KBM-7 (cell line): ENCODE data around the gene FLRT2.

Experiments
- DNase-seq: peaks from one replicate; pipeline ENCODE4 v3.0.0-alpha.2; 2015
- in situ Hi-C: fragments of 300-500 bp; cut with MboI; formaldehyde crosslinking; loops from 2 replicates; pipeline ENCODE4 v1.14.3; 2020; ENCODE audit warnings: low sequenced_read_pairs, low pct_unique_long_range_greater_than_20kb, mixed read lengths

The FLRT2 gene, protein sequence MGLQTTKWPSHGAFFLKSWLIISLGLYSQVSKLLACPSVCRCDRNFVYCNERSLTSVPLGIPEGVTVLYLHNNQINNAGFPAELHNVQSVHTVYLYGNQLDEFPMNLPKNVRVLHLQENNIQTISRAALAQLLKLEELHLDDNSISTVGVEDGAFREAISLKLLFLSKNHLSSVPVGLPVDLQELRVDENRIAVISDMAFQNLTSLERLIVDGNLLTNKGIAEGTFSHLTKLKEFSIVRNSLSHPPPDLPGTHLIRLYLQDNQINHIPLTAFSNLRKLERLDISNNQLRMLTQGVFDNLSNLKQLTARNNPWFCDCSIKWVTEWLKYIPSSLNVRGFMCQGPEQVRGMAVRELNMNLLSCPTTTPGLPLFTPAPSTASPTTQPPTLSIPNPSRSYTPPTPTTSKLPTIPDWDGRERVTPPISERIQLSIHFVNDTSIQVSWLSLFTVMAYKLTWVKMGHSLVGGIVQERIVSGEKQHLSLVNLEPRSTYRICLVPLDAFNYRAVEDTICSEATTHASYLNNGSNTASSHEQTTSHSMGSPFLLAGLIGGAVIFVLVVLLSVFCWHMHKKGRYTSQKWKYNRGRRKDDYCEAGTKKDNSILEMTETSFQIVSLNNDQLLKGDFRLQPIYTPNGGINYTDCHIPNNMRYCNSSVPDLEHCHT

DNA sequence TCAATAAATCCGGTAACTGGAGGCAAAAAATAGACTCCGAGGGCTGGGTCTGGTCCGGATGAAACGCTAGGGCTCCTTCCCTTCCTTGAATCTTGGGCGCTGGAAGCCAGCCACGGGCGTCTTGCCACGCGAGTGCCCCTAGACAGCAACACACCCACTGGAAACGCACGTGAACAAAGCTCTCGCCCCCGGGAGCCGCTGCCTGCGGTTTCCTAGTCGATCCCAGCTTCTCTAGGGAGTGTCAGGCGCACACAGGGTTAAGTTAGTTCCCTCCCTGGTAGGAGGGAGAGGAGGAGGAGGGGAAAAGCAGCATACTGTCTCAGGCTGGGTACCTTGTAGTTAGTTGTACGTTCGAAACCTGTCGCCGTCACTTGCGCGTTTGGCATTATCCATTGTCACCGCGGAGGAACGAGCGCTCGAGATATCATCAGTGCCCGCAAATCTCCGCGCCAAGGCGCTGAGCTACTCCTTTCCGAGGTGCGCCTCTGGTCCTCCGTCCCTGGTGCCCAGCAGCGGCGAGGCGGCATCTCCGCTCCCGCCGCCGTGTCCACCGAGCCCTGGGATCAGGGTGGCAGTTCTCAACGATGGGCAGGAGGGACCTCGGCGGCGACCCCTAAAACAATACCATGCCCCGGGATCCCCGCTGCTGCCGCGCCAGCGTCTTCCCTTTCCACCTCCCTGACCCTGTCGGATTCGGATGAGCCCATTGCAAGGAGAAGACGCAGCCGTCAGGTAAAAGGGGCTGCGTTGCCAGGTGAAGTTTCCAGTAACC is at the start of gene FLRT2:
Gene FLRT2, plus strand, starts transcription at position 342 of the 772 bp plus-strand sequence. CDS start 91,371 bp downstream, outside the sequence.
- no peak for DNase-seq
- in situ Hi-C loops: no loop called here

DNA sequence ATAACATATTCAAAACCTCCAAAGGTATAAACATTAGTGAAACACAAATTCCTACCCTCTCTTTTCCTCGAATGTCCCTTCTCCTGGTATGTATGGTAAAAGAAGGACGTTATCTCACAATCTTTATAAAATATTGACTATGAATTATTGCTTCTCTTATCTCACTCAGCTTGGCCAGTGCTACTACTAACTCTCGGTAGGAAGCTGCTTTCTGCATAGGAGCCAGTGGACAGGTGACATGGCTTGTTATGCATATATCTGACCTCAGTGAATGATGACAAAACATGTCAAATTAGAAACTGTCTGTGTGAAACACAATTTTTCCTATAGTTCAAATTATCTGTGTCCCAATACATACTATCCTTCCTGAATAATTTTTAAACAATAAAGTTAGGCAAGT is 48.5 kb upstream of the FLRT2 start:
- in situ Hi-C loops: no loop called here
- DNase-seq: no peak

DNA sequence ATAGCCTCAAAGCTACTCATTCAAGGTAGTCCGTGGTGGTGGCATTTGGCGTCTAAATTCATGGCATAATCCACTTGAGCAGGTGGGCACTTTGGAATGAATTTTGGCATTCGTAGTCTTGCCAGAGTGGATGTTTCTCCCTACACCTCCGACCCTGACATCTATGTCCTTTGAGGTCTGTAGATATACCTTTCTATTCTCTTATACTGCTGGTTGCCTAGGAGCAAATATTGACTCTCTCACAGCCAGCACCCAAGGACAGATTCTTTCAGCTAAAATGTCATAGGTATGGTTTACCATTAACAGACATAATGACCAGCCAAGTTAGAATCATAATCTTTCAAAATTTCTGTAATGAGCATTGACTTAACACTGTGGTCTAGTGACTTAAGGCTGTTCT is 47.4 kb upstream of the FLRT2 start:
- DNase-seq: no peak
- in situ Hi-C loops: no loop called here

DNA sequence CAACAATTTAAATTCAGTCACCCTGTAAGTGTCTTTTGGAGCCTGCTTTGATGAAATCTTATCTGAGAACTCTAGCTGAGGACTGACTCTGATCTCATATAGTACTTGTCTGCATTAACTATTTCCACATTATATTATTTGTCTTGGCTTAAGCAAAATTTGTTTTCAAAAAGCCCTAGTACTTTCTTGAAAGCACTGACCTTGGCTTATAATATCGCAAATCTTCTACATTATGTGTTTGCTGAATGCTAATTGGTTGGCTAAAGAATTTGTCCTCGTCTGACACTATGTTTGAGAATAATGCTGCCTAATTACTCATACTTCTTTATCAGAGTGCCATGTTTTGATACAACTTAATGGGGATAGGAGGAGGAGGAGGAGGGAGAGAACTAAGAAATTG is 46.9 kb upstream of the FLRT2 start:
- in situ Hi-C loops: no loop called here
- no peak for DNase-seq

DNA sequence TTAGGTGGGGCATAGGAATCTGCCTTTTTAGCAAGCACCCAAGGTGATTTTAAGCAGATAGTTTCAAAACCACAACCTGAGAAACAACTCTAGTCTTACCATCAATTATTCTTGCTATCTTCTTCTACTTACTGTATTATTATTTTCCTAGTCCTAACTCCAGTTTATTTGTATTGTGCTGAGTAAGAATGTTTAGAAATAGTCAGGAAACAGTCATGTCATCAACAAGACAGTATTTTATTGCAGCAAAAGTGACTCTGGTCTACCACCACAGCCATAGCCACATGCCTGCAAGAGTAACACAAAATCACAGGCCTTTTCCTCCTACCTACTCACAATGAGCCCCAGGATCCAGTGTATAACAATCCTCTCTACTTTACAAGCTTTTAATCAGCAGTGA is 46.3 kb upstream of the FLRT2 start:
- in situ Hi-C loops: no loop called here
- no peak for DNase-seq

DNA sequence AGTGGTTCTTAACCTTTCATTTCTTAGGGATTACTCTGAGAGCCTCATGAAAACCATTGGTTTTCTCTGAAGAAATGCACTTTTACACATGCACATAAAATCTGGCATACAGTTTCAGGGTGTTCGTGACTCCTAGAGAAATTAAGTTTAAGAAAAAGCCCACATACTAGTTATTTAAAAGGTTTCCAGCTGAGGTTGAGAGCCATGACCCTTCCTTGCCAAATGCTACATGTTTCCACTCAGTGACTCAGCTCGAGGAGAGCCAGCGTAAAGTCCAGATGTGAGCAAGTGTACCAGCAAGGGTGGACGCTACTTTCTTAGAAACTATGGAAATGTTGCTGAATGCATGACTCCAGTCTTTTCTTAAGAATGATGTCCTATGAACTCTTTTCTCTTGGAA is 42.7 kb upstream of the FLRT2 start:
- in situ Hi-C loops: no loop called here
- DNase-seq: no peak

DNA sequence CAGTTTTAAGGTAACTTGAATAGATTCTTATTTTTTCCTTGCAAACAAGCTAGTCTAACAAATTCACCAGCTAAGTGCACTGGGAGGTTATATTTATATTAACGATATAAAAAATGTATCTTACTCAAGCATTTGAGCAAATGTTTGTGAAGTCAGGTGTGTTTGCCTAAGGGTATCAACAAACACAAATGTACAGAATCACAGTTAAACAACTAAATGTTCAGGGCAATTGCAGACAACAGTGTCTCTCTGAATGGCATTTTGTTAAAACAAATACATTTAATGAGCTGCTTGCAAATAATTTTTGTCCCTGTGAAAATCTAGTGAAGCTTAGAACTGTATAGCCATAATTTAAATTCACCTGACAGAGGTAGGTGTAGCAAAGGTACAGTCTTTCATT is 28.2 kb upstream of the FLRT2 start:
- in situ Hi-C loops: no loop called here
- no peak for DNase-seq

DNA sequence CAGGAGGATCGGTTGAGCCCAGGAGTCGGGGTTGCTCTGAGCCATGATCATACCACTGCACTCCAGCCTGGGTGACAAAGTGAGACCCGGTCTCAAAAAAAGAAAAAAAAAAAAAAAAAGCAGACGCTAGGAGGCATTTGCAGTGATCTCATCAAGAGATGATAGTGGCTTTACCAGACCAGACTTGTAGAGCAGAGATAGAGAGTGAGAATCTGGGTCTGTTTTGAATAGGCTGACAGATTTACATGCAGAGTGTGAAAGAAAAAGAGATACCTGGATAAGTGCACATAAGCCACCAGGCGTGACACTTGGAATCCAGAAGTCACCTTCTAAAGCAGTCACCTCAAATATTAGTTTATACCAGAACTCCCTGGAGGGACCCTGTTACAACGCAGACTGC is 21.1 kb upstream of the FLRT2 start:
- no peak for DNase-seq
- in situ Hi-C loops: no loop called here

DNA sequence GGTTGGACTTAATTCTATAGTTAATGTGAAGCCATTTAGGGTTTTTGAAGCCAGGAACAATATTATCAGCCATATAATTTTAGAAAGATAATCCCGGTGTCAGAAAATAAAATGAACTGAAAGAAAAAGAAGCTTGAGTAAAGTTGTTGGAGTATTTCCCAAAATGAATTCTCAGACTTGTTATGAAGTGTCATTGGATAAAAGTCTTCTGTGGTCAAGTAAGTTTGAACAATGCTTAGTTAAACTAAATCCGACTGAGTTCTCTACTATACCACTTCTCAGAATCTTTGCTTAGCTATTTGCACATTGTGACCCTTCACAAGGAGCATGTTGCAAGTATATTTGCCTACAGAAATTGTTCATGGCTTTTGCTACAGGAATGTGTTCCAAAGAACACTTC is 17.5 kb upstream of the FLRT2 start:
- DNase-seq: no peak
- in situ Hi-C loops: no loop called here

DNA sequence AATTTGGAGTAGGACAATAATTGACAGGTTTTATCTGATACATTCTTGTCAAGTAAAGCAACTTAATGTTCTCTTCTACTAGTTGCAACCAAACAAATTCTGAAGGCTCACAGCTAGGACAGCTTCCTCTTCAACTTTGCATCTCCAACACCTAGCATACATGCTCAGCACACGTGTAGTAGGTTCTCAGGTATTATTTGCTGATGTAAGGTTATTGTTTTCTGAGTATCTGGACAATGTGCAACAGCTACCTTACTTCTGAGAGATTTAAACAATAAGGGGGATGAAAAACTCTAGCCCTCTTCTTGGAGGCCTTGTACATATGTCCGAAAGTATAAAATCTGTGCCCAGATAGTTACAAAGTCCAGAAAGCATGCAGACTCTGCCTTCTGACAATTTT is 15.5 kb upstream of the FLRT2 start:
- in situ Hi-C loops: no loop called here
- DNase-seq: no peak

DNA sequence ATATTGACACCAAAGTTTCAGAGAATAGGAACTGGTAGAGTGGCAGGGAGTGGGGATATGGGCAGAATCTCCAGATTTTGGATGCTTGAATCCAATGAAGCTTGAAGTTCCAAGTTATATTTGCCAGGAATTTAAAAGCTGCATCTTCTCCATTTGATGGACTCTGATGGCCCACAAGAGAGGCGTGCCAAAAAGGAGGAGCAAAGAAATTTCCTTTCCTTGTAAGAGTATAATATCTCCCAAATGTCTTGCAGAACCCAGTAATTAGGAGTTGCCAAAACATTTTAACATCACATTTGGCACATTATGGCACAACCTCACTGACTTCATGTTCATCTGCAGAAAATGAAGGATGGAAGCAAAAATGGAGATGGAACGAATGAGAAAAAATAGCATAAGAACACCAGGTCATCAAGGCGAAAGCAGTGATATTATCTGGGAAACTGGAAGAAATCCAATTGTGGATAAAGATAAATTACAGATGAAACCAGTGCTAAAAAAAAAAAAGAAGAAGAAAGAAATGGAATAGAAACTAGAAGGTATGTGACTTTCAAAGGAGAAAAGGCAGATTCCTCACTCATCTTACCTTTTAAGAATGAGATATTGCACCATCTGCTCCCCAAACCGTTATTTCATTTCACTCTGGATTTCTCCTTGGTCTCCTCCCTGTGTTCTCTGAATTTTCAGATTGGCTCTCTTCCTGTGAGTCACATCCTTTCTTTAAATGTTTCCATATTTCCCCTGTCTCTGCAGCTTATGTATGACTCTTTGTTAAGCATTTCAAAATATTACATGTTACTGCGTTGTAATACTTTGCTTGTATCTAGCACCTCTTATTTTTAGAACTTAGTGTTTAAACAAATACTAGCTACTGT is 13.5 kb upstream of the FLRT2 start:
- DNase-seq: no peak
- in situ Hi-C loops: no loop called here

DNA sequence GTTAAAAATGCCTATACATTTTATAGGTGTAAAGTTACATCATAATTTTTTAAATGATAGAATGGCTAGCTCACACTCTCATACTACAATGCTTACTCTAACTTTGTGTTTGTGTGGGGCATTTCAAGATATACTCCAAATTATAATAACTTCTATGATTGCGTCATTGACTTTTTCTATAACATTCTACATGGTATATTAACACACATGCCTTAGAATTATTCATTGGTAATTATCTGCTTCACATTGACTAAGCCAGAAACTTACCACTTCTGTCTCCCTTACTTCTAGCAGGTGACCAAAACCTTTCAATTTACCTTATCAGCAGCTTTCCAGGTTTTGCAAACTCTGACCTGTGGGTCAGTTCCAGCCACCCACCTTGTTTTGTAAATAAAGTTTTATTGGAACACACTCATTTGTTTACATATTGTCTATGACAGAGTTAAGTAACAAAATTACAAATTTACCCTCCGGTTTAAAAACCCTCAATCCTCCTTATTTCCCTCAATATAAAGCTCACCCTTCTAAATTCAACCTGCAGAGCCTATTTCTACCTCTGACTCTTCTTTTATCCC is 12.7 kb upstream of the FLRT2 start:
- in situ Hi-C loops: no loop called here
- no peak for DNase-seq

DNA sequence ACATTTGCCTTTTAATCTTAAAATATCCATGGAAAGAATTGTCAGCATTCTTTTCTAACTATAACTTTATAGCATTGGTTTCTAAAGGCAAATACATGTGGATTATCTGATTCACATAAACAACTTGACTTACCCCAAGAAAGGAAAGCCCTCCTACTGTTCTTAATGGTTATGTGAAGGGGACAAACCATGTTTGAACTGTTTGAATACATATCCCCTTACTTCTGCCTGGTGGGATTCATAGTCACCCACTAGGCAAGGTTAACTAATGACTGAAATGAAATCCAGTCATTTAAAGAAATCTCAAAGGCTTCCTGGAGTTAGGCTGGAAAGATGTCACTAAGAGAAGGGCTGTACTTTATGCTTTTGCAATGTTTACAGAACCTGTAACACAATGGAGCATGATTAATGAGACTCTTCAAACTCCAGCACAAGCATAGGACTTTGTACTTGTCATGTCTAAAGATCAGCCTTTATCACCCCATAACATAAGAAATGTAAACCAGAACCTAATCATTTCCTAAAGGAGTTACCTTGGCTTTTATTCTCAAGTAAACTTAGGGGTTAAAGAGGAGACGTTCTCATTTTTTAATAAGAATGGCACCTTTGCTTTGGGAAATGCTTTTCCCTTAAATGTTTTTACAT is 10.2 kb upstream of the FLRT2 start:
- no peak for DNase-seq
- in situ Hi-C loops: no loop called here

DNA sequence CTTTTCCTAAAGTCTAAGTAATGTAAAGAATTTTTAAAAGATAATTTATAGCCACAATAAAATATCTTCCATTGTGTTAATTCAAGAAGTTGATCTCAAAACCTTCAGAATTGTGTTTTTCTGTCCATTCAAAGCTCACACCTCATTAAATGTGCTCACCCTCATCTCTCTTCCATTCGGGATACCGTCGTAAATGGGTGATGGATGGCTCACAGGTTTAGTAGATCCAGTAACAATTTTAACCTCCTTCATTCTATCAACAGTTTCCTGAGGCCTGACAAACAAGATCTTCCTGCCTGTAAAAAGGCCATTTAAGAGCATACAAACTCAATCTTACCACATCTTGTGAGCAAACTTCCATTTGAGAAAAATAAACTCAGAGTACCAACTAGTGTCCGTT is 9.4 kb upstream of the FLRT2 start:
- in situ Hi-C loops: no loop called here
- no peak for DNase-seq

DNA sequence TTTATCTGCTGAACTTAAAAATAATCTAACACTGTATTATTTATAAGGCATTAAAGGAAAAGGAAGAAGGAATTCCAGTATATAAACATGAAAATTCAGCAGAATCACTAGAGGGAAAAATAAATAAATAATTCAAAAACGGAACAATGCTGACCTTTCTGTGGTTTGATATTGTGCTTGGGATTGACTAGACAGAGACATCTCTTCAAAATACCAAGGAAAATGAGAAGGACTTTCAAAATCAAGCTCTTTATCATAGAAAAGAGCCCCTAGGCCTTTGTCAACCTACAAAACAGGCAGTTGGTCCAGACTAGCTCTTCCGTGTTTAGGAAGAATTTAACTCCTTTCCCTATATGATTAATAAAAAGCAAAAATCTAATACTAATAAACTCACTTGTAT is 6.3 kb upstream of the FLRT2 start:
- in situ Hi-C loops: no loop called here
- DNase-seq: no peak

DNA sequence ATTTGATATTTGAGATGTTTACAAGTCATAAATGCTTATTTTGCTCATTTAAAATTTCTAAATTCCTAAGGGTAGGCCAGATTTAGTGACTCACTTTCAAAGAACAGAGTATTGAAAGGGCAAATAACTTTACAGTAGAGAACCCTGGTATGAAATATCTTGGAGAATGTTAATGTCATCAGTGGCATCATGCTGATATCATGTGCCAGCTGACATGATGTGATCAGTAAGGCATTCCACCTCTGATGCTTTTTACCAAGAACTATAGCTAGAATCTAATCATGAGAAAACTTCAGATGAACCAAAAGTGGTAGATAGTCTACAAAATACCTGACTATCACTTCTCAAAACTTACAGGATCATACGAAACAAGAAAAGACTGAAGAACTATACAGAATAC is 2.9 kb upstream of the FLRT2 start:
- in situ Hi-C loops: no loop called here
- no peak for DNase-seq

DNA sequence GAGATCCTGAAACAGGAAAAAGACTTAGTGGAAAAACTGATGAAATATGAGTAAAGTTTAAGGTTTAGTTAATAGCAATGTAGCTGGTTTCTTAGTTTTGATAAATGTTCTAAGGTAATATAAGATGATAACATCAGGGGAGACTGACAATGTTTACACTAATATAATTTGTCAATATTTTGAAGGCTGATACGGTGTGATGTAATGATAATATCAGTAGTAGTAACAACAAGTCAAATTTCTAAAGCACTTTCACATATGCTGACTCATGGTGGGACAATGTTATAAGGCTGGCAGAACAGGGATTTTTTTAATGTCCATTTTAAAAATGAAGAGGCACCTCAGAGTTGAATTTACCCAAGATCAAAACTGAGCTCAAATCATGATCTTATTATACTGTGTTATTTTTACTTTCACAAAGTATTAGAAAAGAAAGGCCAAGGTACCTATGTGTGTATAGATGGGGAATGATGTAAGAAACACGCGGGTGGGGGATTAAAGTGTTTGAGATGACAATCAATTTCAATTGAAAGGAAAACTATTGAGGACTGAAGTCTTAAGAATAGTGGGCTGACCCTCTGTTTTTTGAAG is 2.4 kb upstream of the FLRT2 start:
- DNase-seq: no peak
- in situ Hi-C loops: no loop called here
